ENCODE measurements around the gene FBLN2. TPM values are rescaled to one million over a fixed set of nuclear protein-coding genes. Genes with fewer than 3 reads are reported as not detected.

Gene FBLN2
- total and polyA plus RNA-seq, 2 of the 13 experiments (the other 11 are each of a cell fraction or from before 2014, with no cell fraction given): not detected

- Histone ChIP-seq H3K79me2 (ENCODE audit: insufficient read depth, low read length) (no peaks in the 10 kb centered on the region), H3K9ac (ENCODE audit: insufficient read depth, low read depth, low read length) (no peak overlapping the region), H3K27me3 (ENCODE audit: control insufficient read depth in 1 of 2, insufficient read depth in 2 of 2, low read length in 2 of 2) (peaks cover 3 to 35% of the 10 kb centered on the region in 2 experiments; a peak in 3 of 5 replicates), H3K9me3 (ENCODE audit: low read length) (no peaks in the 10 kb centered on the region), H3K4me2 (ENCODE audit: low read depth, low read length) (no peak overlapping the region), H3K27ac (ENCODE audit: extremely low read length, insufficient read depth, low read length) (no peak overlapping the region), H2AFZ (ENCODE audit: low read length) (no peak overlapping the region), H4K20me1 (ENCODE audit: insufficient read depth, low read length) (no peaks in the 10 kb centered on the region), H3K4me1 (ENCODE audit: insufficient read depth, low read length) (peaks cover 9% of the 10 kb centered on the region; the same call in 1 of the 2 replicates), H3K4me3 (replicated peaks in 1 of 3; ENCODE audit: insufficient read depth in 1 of 3, low read depth in 2 of 3, low read length in 3 of 3) (no peak overlapping the region), H3K36me3 (replicated peaks in 1 of 2; ENCODE audit: control insufficient read depth in 1 of 2, insufficient read depth in 2 of 2, low read length in 2 of 2) (no peaks in the 10 kb centered on the region)
- TF ChIP-seq ZNF3 (CRISPR knock-in tag; IDR thresholded peaks at IDR 0.05) (no peak), ZNF577 (CRISPR knock-in tag; IDR thresholded peaks at IDR 0.05; ENCODE audit: borderline replicate concordance, low read depth) (no peak), CEBPB (IDR thresholded peaks at IDR 0.05; ENCODE audit: borderline replicate concordance, low read depth, low read length) (peak; percentile 8; the same call in 1 of the 2 replicates), SATB2 (CRISPR knock-in tag; IDR thresholded peaks at IDR 0.05) (no peak), REPIN1 (CRISPR knock-in tag; IDR thresholded peaks at IDR 0.05; ENCODE audit: borderline replicate concordance, low read depth) (no peak), KDM4B (CRISPR knock-in tag; IDR thresholded peaks at IDR 0.05) (no peak), ZNF704 (CRISPR knock-in tag; IDR thresholded peaks at IDR 0.05; ENCODE audit: borderline replicate concordance) (no peak), ZNF205 (CRISPR knock-in tag; IDR thresholded peaks at IDR 0.05) (no peak), CEBPG (CRISPR knock-in tag; IDR thresholded peaks at IDR 0.05) (0 out of 2 replicates have a peak, but pooled peaks have one; percentile 6), ZBTB43 (CRISPR knock-in tag; conservative IDR thresholded peaks at IDR 0.05) (no peak), HNRNPL (IDR thresholded peaks at IDR 0.05; ENCODE audit: low read depth, low read length) (no peak), ZSCAN29 (CRISPR knock-in tag; conservative IDR thresholded peaks at IDR 0.05) (no peak)
- intact Hi-C loops (cut with micrococcal nuclease; ENCODE audit: unreplicated experiment) (no loop called here), in situ Hi-C loops (cut with HindIII; ENCODE audit: extremely low pct_ligation_motif_present, low pct_unique_long_range_greater_than_20kb) (no loop called here)
- no TSS peak for BruUV-seq (replicated peaks)
- FAIRE-seq: no peak
- ATAC-seq: no peak
- ChIA-PET CTCF (ENCODE audit: low intra/inter-chr PET ratio, low total read pairs) (no interaction called here), POLR2A (no interaction called here)
- no peak for DNase-seq (ENCODE audit: low spot score)
- 33% methylated on average over 18 of the region's 18 CpGs for WGBS (ENCODE audit: low lambda C conversion rate)
Measured at GRCh38 chr3:13666781-13667709, 118.1 kb downstream of the FBLN2 start.

Measured in HepG2 (cell line).